Common myeloid progenitor, CD34-positive (primary cell): ENCODE results near the gene RAB39B.

ENCODE experiments used
- CTCF ChIA-PET: fragments of 350-600 bp; sonication (Branson Sonifier 250); formaldehyde crosslinking; loops from one replicate; lab custom pipeline; 2021; ENCODE audit warnings: antibody characterized with exemption; lab: Charles Lee
- POLR2A ChIA-PET: fragments of 350-600 bp; sonication (Branson Sonifier 250); formaldehyde crosslinking; loops from one replicate; lab custom pipeline; 2021; ENCODE audit warnings: antibody characterized with exemption; lab: Charles Lee
- DNase-seq, 3 donors: peaks; one replicate each; pipeline versions ENCODE4 v3.0.0 to v3.0.0-alpha.2; 2013
- H3K27ac ChIP-seq, 2 experiments: 1 replicate in 1 of 2; 2 replicates in 1 of 2; pipeline ENCODE4 v1.7.0; 2013; ENCODE audit warnings: inconsistent platforms in 2 of 2, low read length in 2 of 2, mild to moderate bottlenecking in 2 of 2, low read depth in 1 of 2, moderate library complexity in 1 of 2; ENCODE audit not compliant: severe bottlenecking in 2 of 2, insufficient read depth in 1 of 2, poor library complexity in 1 of 2
- H3K27me3 ChIP-seq, 5 experiments: replicated peaks in 2 of 5; 1 replicate in 3 of 5; 2 replicates in 2 of 5; pipeline versions ENCODE4 v1.6.1 to v1.7.0; 2013; ENCODE audit warnings: low read length in 4 of 5, mild to moderate bottlenecking in 2 of 5, moderate library complexity in 2 of 5, inconsistent platforms in 1 of 5; ENCODE audit not compliant: insufficient read depth in 5 of 5, control insufficient read depth in 4 of 5
- H3K36me3 ChIP-seq, 4 experiments: 1 replicate in 2 of 4; 2 replicates in 2 of 4; pipeline versions ENCODE4 v1.6.1 to v1.7.0; 2013; ENCODE audit warnings: low read length in 3 of 4, control low read depth in 1 of 4, mild to moderate bottlenecking in 1 of 4; ENCODE audit not compliant: control insufficient read depth in 4 of 4, insufficient read depth in 4 of 4
- H3K4me1 ChIP-seq, 4 experiments: 1 replicate in 3 of 4; 2 replicates in 1 of 4; pipeline versions ENCODE4 v1.6.1 to v1.7.1; 2013; ENCODE audit warnings: low read length in 3 of 4, mild to moderate bottlenecking in 3 of 4, control low read depth in 1 of 4, inconsistent platforms in 1 of 4, moderate library complexity in 1 of 4; ENCODE audit not compliant: control insufficient read depth in 4 of 4, insufficient read depth in 4 of 4; ENCODE audit errors: control extremely low read depth in 1 of 4
- H3K4me3 ChIP-seq, 7 experiments: 1 replicate in 4 of 7; 2 replicates in 3 of 7; pipeline versions ENCODE4 v1.5.1 to v1.7.0; 2013; ENCODE audit warnings: mild to moderate bottlenecking in 7 of 7, low read length in 6 of 7, moderate library complexity in 6 of 7, inconsistent platforms in 2 of 7, low read depth in 2 of 7, control low read depth in 1 of 7; ENCODE audit not compliant: insufficient read depth in 4 of 7, control insufficient read depth in 1 of 7; ENCODE audit errors: extremely low read depth in 1 of 7
- H3K9me3 ChIP-seq, 5 experiments: 1 replicate in 4 of 5; 2 replicates in 1 of 5; pipeline versions ENCODE4 v1.6.1 to v1.7.1; 2013; ENCODE audit warnings: low read length in 4 of 5, mild to moderate bottlenecking in 2 of 5, inconsistent platforms in 1 of 5, low read depth in 1 of 5, moderate library complexity in 1 of 5; ENCODE audit not compliant: control insufficient read depth in 4 of 5, insufficient read depth in 2 of 5; ENCODE audit errors: control extremely low read depth in 1 of 5
- WGBS: methylation state at CpG from one replicate; pipeline ENCODE4 v1.1.5; 2013; ENCODE audit not compliant: insufficient coverage; 5-methylcytosine and 5-hydroxymethylcytosine counted together

The RAB39B gene

DNA sequence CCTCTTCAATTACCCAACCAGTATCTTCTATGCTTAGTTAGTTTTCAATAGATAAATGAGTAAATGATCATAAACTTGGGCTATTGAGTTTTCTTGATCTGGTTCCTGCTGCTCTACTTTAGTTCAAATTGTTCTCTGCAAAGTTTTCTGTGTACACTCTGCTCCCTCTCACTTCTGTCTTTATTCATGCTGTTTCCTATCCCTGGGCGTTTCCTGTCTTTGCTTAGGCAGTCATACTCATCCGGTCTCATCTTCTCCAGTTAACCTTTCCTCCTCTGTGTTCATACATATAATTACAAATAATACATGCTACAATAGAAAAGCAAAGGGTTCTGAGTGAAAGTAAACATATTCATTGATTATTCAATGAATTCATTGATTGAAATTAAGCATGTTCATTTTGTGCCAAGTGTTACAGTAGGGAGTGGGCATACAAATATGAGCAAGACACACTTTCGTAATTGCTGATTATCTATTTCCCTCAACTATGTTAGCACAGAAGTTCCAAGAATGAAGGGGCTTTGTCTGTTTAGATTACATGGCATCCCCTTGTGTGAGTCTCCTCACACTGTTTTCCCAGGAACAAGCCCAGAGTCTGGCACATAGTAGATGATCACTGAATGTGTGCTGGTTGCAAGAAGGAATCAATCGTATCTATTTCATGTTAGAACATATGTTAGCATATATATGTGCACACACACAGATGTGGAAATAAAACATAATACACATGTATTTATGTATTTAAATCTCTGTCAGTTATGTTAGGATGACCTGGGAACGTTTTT is 1.1 kb downstream of the RAB39B start:
- no peak overlapping the region for H3K27ac ChIP-seq
- POLR2A ChIA-PET = no interaction called here
- peak in 2 of 3 donors; percentile 10 to 20 for DNase-seq
- H3K27me3 ChIP-seq = no peaks in the 10 kb centered on the region
- H3K9me3 ChIP-seq = no peaks in the 10 kb centered on the region
- CTCF ChIA-PET = no interaction called here
- H3K36me3 ChIP-seq = peaks cover 0 to 5% (median 0%) of the 10 kb centered on the region in 4 experiments
- peaks cover 4 to 16% (median 9%) of the 10 kb centered on the region in 4 experiments for H3K4me1 ChIP-seq
- WGBS = 6% methylated on average over 2 of the region's 5 CpGs
- H3K4me3 ChIP-seq = peak overlapping the region in 6 of 7 experiments; percentile 46 to 86 (median 70)

DNA sequence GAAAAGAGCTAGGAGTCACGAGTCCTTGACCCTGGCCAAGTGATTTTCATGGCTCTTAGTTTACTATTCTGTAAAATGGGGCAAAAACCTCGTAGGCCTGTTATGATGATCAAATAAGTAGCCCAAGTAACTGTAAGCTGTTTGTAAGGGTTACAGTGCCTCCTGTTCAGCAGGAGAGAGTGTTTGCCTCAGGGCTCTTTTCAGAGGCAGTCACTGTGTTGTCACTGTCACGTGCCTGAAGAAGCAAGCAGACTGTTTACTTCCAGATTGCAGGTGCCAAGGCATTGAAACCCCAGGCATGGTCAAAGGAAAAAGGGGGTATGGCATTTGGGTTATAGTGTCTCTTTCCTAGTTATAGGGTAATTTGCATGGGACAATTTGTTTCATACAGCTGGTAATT is 4.5 kb downstream of the RAB39B start:
- Histone ChIP-seq H3K9me3 (no peaks in the 10 kb centered on the region), H3K36me3 (peaks cover 0 to 5% (median 0%) of the 10 kb centered on the region in 4 experiments), H3K27ac (no peak overlapping the region), H3K4me3 (no peak overlapping the region), H3K27me3 (no peaks in the 10 kb centered on the region), H3K4me1 (peaks cover 4 to 16% (median 9%) of the 10 kb centered on the region in 4 experiments)
- POLR2A ChIA-PET = no interaction called here
- 75% methylated on average over 3 of the region's 3 CpGs for WGBS
- DNase-seq = no peak
- CTCF ChIA-PET = no interaction called here

DNA sequence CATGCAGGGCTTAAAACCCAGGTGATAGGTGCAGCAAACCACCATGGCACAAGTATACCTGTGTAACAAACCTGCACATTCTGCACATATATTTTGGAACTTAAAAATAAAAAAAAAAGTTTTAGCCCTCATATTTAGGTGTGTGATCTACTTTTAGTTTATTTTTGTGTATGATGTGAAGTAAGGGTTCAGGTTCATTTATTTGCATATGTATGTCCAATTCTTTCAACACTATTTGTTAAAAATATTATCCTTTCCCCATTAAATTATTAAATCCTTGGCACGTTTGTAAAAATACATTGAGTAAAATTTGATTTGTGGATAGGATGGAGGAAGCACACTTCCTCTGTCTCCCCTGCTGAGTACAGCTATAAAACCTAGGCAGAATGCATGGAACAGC is 12.9 kb downstream of the RAB39B start:
- no CpG with 5 or more reads among the region's 1 CpG for WGBS
- CTCF ChIA-PET = no interaction called here
- POLR2A ChIA-PET = no interaction called here

DNA sequence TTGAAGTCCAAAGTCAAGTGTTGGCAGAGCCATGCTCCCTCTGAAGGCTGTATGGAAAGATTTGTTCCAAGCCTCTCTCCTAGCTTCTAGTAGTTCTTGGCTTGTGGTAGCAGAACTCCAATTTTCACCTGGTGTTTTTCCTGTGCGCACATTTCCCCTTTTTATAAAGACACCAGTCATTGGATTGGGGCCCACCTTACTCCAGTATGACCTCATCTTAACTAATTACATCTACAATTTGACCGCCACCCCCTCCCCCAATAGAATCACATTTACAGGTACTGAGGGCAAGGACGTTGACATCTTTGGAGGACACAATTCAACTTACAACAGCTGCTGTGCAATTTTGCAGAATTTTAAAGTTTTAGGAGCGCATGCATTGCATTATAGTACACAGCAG is 16.8 kb downstream of the RAB39B start:
- no peak for DNase-seq
- no peak overlapping the region for H3K27ac ChIP-seq
- 67% methylated on average over 4 of the region's 4 CpGs for WGBS
- CTCF ChIA-PET = no interaction called here
- H3K9me3 ChIP-seq = no peaks in the 10 kb centered on the region
- no peak overlapping the region for H3K4me3 ChIP-seq
- POLR2A ChIA-PET = no interaction called here
- no peaks in the 10 kb centered on the region for H3K36me3 ChIP-seq
- H3K4me1 ChIP-seq = no peaks in the 10 kb centered on the region
- no peaks in the 10 kb centered on the region for H3K27me3 ChIP-seq

More for the DNA sequence above, 12.9 kb downstream of the RAB39B start:
- Histone ChIP-seq H3K4me3 (no peak overlapping the region), H3K36me3 (no peaks in the 10 kb centered on the region), H3K4me1 (no peaks in the 10 kb centered on the region), H3K27ac (no peak overlapping the region), H3K9me3 (no peaks in the 10 kb centered on the region), H3K27me3 (no peaks in the 10 kb centered on the region)
- DNase-seq = no peak

DNA sequence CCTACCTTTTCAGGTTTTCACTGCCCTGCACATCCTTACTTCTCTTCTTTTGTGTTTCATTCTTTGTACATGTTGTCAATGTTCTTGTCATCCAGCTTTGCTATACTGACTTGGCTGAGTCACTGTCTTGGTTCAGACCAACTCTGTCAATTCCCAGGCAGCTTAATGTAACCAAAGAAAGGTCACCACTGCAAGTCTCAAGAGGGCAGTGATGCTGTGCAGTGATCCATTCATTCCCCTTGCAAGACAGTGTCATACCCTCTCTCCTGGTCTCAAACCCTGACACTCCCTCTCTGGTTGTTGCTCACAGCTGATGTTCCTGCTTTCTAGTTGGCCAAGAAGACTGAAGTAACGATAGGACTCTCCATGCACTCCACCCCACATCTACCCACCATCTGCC is 17.5 kb downstream of the RAB39B start:
- no peak overlapping the region for H3K4me3 ChIP-seq
- no peaks in the 10 kb centered on the region for H3K4me1 ChIP-seq
- ChIA-PET CTCF (no interaction called here), POLR2A (no interaction called here)
- no peaks in the 10 kb centered on the region for H3K36me3 ChIP-seq
- no peak for DNase-seq
- H3K27ac ChIP-seq = no peak overlapping the region
- WGBS = no CpG with 5 or more reads among the region's 1 CpG
- no peaks in the 10 kb centered on the region for H3K27me3 ChIP-seq
- no peaks in the 10 kb centered on the region for H3K9me3 ChIP-seq

DNA sequence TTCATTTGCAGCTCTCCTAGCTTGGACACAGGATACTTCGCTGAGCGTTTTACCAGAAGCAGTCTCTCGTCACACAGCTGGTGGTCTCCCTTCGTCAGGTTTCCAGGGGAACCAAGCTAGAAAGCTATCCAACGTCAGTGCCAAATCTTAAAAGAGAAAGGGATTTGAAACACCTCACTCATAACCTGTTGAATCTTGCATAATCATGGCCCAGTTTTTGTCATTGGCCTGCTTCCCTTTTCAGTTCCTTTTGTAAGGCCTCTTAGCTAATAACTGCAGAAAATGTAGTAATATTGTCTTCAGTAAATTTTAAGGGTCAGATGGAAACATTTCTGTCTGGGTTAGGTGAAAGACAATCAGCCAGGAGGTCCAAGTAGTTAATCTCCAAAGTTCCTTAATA is 22.0 kb downstream of the RAB39B start:
- H3K4me3 ChIP-seq = no peak overlapping the region
- H3K36me3 ChIP-seq = peaks cover 0 to 15% (median 7%) of the 10 kb centered on the region in 4 experiments
- 57% methylated on average over 5 of the region's 5 CpGs for WGBS
- ChIA-PET CTCF (no interaction called here), POLR2A (no interaction called here)
- H3K27ac ChIP-seq = no peak overlapping the region
- peak in 1 of 3 donors; percentile 17 for DNase-seq
- no peaks in the 10 kb centered on the region for H3K9me3 ChIP-seq
- H3K27me3 ChIP-seq = no peaks in the 10 kb centered on the region
- no peaks in the 10 kb centered on the region for H3K4me1 ChIP-seq

DNA sequence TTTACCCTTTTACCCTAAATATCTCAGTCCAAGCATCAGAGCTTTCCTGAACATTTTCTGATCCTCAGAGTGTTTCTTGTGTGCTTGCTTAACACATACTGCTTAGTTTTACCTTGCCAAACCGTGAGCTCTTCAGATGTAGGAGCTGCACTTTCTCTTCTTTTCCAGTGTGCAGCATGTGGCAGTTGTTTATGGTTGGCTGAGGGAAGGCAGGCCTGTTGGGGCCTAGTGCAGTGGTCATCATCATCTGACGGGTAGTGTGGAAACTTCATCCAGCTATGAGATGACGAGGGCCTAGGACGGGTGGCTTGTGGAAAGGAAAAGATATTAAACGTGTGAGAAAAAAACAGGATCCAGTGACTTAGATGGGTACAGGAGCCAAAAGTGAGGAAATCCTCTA is 26.6 kb downstream of the RAB39B start:
- ChIA-PET POLR2A (no interaction called here), CTCF (no interaction called here)
- H3K27me3 ChIP-seq = no peaks in the 10 kb centered on the region
- H3K27ac ChIP-seq = no peak overlapping the region
- H3K36me3 ChIP-seq = peaks cover 0 to 36% (median 15%) of the 10 kb centered on the region in 4 experiments
- no peaks in the 10 kb centered on the region for H3K9me3 ChIP-seq
- DNase-seq = no peak
- H3K4me1 ChIP-seq = no peaks in the 10 kb centered on the region
- WGBS = 95% methylated on average over 4 of the region's 5 CpGs
- H3K4me3 ChIP-seq = no peak overlapping the region
